HepG2 (cell line): ENCODE results near the gene RNF10.

ENCODE experiments used
- MXD1 ChIP-seq: sonication (generic); formaldehyde crosslinking; IDR thresholded peaks from 2 replicates; pipeline ENCODE4 v1.4.0; 2020; ENCODE audit warnings: mild to moderate bottlenecking, missing genetic modification reagents
- NFE2L1 ChIP-seq: sonication (generic); formaldehyde crosslinking; IDR thresholded peaks from 2 replicates; pipeline ENCODE4 v1.4.0; 2020; ENCODE audit warnings: missing genetic modification reagents, mild to moderate bottlenecking, borderline replicate concordance
- TARDBP ChIP-seq: sonication (generic); formaldehyde crosslinking; IDR thresholded peaks from 2 replicates; pipeline ENCODE4 v1.8.0; 2022; ENCODE audit warnings: mild to moderate bottlenecking, missing genetic modification reagents

- TF ChIP-seq MXD1 (CRISPR knock-in tag) (no peak), NFE2L1 (CRISPR knock-in tag) (no peak), TARDBP (CRISPR knock-in tag) (no peak)
Observed at GRCh38 chr12:120574106-120574505, 40.0 kb downstream of the RNF10 start.
